Epithelial cell of prostate (primary cell): ENCODE results near the gene GALNT11.

Experiments
- DNase-seq: peaks from one replicate; pipeline ENCODE4 v3.0.0-alpha.2; 2011; ENCODE audit warnings: low read depth, low spot score
- H3K27ac ChIP-seq: fragments of 450-650 bp; 2 replicates; pipeline ENCODE4 v1.5.1; 2017; ENCODE audit warnings: mild to moderate bottlenecking

GALNT11 gene

DNA sequence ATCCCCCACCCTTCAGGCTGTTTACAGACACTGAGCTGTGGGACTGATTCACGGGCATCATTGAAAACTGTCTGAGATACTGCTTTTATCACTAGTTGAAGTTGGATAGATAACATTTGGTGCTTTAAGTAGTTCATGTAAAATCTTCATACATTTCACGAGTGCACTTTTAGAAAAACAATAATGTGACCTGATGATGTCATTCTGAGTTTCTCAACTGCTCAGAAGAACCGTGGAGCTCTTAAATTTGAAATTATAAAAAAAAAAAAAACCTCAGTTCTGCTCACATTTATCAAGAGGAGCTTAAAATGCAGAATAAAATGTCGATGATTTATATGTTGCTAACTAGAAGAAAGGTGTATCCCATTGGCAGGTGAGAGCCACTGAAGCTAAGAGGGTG is 81.5 kb downstream of the GALNT11 start:
- DNase-seq: no peak
- no peak overlapping the region for H3K27ac ChIP-seq

DNA sequence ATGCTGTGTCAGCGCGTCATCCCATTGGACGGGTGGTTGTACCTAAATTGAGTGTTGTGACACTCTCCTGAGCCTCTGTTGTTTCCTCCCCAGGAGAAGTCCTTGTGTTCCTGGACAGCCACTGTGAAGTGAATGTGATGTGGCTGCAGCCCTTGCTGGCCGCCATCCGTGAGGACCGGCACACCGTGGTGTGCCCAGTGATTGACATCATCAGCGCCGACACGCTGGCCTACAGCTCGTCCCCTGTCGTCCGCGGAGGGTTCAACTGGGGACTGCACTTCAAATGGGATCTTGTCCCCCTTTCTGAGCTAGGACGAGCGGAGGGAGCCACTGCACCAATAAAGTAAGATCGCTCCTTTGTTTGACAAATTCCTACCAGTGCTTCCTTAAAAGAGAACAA is 82.5 kb downstream of the GALNT11 start:
- DNase-seq: no peak
- H3K27ac ChIP-seq: no peak overlapping the region

DNA sequence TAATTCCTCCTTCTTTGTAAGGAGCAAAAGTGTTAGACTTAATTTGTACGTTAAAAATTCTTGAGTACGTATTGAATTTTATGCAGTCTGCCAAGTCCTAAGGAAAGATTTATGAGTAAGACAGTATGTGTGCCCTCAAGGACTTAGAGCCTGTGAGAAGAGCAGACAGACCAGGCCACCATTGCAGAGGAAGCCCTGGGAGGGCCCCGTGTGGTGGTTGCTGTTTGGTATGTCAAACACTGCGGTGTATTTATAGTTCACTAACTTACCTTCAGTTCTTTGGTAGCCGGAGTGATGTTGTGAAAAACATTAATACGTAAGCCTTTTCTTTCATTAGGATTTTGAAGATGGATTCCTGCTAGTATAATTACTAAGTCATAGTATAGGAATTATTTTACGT is 82.9 kb downstream of the GALNT11 start:
- no peak for DNase-seq
- H3K27ac ChIP-seq: no peak overlapping the region

DNA sequence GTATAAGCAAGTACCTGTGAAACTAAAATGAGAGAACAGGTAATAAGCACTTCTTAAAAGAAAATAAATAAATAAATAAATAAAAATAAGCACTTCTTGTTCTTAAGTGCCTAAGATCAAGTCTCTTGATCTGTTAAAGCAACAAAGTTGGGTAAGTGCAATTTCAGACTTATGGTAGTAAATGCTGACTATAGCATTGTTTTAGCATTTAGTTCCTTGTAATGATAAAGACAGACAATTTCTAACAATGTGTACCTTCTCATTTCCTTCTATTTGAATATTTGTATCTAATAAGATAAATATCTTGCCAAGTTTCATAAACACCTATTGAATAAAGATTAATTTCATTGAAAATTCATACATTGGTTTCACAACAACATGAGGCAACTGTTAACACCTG is 87.4 kb downstream of the GALNT11 start:
- no peak overlapping the region for H3K27ac ChIP-seq
- DNase-seq: no peak

DNA sequence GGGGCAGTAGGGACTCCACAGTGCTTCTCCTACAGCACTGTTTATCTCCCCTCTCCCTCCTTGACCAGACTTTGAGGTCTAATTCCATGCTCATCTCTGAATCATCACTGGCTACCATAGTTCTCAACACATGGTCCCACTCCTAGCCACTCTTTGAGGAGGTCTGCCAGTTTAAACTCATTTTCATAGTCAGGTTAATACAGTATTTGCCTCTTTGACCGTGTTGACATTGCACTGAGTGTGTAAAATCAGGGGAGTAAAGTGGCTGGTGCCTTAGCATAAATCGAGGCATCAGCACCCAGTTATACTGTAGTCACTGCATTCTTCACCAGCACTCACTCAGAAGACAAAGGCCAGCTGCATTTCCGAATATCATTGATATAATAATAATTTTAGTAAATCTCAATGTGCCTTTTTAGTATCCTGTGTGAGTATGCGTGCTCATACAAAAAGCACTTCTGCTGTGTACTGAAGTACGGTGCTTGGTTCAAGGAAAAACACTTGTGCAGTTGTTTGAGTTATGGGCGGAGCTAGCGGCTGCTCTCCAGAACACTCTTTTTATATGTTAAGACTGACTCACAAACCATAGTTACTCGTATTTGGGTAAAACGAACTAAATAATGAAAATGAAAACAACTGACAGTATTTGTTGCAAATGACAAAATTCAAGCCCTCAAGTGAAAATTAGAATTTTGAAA is 89.7 kb downstream of the GALNT11 start:
- DNase-seq: no peak
- no peak overlapping the region for H3K27ac ChIP-seq

DNA sequence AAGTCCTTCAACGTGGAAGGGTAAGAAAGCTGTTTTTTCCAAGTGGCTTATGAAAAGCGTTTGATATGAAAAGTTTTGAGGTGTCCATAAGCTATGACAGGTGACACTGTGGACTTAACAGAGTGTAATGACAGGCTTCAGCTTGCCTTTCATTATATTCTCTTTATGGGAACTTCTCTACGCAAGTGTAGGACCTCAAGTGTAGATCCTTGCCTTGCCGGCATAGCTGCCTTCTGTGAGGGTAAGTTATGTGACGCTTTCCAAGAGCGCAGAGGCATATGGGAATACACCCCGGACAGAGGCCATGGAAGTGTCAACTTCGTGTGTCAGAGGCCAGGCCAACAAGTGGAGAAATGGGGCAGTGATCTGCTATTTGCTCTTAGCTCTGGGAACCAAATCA is 91.9 kb downstream of the GALNT11 start:
- DNase-seq: no peak
- H3K27ac ChIP-seq: no peak overlapping the region

DNA sequence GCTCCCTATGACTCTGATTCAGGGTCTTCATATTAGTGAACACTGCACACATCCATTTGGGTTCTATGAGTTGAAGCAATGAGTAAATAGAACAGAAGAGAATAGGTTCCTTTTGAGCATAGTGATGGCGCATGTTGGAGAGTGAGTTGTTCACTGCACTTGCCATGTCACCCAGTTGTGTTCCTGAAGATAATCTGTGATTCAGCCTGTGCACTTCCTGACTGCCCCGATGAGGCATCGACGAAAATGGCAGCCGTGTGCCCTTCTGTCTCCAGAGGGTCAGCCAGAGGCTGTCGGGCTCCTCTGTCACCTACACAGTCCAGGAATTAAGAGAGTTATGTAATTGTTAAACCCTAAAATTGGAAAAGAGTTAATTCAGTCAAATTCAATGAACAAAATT is 94.7 kb downstream of the GALNT11 start:
- no peak overlapping the region for H3K27ac ChIP-seq
- DNase-seq: no peak

DNA sequence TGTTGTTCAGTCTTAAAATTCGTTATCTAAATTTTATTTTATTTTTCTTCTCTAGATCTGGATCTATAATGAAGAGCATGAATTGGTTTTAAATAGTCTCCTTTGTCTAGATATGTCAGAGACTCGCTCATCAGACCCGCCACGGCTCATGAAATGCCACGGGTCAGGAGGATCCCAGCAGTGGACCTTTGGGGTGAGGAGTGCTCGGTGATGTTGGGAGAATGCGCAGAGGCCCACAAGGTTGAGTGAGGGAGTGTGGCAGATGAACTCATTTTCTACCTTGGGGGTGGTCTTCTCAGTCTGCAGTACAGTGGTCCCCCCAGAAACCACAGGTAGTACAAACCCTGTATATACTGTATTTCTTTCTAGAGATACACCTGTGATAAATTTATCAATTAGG is 95.3 kb downstream of the GALNT11 start:
- no peak overlapping the region for H3K27ac ChIP-seq
- DNase-seq: no peak

DNA sequence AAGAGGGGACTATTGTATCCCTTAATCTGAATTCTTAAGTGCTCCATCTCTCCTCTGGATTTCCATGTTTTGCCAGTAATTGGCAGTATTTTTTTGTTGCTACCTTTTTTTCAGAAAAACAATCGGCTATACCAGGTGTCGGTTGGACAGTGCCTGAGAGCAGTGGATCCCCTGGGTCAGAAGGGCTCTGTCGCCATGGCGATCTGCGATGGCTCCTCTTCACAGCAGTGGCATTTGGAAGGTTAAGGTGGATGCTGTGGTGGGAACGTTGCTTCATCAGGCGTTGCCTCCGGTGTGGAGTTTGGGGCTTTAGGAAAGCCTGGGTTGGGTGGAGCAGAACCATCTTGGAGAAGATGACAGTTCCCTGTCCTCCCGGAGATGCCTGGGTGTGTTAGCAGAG is 96.0 kb downstream of the GALNT11 start:
- no peak for DNase-seq

DNA sequence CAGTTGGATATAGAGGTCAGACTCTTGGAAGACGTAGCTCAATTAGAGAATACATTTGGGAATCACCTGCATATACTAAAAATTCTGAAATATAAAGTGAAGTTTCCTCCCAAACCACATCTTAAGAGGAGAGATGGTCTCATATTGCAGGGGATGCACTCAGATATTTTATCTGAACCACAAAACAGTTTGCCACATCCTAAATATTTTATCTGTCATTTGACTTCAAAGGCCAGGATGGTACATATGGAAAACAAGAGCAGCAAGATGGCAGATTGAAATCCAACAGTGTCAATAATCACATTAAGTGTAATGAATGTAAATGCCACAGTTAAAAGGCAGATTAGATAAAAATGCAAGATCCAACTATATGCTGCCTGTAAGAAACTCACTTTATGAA is 97.1 kb downstream of the GALNT11 start:
- H3K27ac ChIP-seq: no peak overlapping the region
- no peak for DNase-seq

More for the DNA sequence above, 96.0 kb downstream of the GALNT11 start:
- no peak overlapping the region for H3K27ac ChIP-seq

DNA sequence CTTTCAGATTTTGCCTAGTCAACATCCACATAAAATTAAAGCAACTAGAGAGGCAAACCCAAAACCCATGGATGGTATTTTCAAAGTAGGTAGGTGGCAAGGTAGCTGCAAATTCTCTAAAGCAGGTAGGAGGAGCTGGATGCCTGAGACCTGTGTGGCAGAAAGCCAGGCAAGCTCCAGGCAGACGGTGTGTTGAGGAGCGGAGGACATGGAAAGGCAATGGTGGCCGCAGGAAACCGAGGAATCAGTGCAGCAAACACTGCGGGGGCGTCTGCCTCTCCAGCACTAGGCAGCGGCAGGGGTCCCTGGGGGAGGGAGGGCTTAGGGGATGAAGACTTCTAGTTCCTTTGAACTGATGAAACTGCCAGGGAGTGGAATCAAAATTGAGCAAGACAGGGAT is 101.3 kb downstream of the GALNT11 start:
- DNase-seq: no peak
- no peak overlapping the region for H3K27ac ChIP-seq

DNA sequence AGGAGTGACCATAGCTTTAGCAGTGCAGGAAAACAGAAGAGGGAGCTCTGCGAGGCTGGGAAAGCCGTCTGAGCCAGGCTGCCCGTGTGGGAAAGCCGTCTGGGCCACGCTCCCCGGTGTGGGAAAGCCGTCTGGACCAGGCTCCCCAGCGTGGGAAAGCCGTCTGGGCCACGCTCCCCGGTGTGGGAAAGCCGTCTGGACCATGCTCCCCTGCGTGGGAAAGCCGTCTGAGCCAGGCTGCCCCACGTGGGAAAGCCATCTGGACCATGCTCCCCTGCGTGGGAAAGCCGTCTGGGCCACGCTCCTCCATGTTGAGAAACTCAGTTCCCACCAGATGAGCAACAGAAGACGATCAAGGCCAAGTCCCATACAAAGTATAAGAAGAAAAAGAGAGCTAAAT is 101.8 kb downstream of the GALNT11 start:
- no peak for DNase-seq
- H3K27ac ChIP-seq: no peak overlapping the region

DNA sequence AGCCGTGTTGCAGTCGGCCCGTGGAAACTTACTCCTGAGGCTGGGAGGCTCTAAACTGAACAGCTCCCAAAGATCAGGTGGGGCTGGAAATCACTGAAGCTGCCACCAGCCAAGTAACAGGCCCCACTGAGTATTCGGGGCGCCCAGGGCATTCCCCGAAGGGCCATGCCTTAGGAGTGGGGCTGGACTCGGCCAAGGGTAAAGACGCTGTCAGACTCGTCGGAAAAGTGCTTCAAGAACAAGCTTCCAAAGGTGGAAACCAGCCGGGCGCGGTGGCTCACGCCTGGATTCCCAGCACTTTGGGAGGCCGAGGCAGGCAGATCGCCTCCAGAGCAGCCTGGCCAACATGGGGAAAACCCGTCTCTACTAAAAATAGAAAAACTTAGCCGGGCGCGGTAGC is 102.8 kb downstream of the GALNT11 start:
- no peak for DNase-seq
- H3K27ac ChIP-seq: no peak overlapping the region

DNA sequence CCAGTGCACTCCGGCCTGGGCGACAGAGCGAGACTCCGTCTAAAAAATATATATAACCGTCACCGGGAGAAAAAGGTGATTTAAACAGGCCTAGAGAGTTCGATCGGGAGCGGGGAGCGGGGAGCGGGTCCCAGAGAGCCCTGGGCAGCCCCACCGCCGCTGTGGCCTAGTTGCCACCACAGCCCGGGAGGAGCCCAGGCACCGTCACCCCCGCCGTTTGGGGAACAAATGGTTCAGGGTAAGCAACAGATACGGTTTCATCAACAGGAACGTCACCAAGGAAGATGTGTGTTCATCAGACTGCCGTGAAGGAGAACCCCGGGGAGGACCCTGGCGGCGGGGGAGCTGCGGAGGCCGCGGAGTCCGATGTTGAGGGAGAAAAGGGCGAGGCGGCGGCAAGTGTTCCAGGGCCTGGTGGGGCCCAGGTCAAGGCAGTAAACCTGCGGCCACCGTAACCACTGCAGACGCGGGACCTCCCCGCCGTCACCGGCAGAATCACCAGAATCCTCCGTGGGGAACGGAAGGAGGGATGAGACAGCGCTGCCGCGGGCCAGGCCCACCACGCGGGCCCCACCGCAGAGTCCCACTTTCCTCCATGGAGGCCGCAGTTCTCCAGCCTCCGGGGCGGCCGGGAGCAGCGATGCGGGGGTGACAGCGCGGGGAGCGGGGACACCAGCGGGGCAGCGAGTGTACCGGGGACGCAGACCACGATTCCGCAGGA is 103.4 kb downstream of the GALNT11 start:
- no peak for DNase-seq
- H3K27ac ChIP-seq: no peak overlapping the region

DNA sequence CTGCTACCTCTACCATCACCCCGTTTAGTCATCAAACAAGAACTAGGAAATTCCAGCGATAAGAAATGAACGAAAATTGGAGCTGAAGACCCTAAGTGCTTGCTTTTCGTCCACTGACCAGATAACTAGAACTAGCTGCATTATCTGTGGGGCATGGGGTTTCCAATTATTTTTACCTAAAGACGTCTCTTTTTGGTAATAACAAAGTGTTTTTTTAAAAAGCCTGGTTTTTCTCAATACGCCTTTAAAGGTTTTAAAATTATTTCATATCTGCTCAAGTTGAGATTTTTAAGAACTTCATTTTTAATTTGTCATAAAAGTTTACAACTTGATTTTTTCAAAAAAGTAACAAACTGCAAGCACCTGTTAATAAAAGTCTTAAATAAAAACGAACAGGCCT is 104.2 kb downstream of the GALNT11 start:
- no peak for DNase-seq
- H3K27ac ChIP-seq: no peak overlapping the region

DNA sequence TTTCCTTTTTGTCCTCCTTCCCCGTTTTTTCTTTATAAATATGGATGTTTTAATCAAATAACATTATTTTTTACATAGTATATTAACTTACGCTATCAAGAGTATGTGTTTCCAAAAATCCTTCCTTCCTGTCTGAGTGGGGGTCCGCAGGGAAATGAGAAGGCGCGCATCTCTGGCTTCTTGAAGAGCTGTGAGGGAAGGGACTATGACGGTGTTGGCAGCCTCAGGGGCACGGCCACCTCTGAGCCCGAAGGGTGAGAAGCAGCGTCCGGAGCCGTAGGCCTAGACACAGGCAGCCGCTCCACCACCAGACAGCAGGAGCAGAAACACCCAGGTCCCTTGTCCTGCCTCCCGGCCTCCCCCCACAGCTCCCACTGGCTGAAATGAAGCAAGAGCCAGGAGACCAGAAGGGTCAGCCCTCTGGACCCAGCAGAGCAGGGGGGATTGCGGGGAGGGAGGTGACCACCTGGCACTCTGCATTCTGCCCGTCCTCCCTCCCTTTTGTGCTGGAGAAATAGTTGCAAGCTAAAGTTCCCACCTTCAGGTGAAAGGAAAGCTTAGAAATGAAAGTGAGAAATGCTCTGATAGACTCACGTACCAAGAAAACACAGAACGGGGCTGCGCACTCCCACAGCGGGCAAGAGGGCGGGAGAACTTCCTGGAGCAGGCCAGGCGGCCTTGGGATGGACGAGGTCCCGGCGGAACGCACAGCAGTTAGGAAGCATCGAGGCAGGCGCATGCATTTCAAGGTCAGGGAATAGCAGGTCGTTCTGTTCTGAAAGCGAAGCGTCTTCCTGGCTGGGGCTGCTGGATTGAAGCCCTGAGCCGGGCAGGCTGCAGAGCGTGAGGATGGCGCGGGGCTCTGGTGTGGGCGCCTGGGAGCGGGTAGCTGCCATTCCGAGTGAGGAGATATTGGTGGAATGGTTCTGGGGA is 105.5 kb downstream of the GALNT11 start:
- H3K27ac ChIP-seq: no peak overlapping the region
- no peak for DNase-seq

DNA sequence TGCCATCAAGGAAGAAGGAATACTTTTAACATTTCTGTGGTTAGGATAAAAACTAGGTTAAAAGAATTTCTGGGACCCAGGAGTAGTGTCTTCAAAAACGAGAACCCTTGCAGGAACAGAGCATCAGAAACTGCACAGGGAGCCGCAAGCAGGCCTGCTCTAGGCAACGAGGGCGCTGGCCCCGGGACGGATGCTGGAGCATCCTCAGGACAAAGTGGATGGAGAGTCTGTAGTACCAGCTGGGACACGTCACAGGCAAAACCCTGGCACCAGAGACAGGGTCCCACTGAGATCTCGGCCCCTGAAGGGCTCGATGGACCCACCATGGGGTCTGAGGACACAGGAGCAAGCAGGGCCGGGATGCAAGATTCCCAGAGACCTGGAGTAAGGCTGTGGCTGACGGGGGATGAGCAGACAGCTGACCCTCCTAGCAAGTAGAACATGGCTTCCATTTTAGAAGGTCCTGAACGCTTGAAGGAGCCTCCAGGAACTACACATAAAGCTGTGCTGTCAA is 106.6 kb downstream of the GALNT11 start:
- no peak overlapping the region for H3K27ac ChIP-seq
- no peak for DNase-seq

DNA sequence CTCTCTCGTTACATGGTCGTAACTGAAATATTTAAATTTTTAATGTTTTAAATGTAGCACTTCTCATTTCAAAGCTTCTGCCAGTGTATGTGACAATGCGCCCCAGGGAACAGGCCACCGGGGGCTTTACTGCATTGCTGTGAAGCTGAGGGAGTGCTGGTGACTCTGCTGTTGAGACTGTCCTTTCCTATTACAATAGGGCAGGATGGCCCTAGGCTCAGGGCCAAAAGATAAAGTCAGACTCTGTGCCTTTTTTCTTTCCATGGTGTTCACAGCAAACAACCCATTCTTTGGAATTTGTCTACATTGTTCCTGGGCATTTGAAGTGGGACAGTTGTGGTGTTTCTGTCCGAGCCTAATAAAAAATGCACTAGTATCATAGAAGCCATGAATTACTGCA is 107.3 kb downstream of the GALNT11 start:
- no peak overlapping the region for H3K27ac ChIP-seq
- DNase-seq: no peak

DNA sequence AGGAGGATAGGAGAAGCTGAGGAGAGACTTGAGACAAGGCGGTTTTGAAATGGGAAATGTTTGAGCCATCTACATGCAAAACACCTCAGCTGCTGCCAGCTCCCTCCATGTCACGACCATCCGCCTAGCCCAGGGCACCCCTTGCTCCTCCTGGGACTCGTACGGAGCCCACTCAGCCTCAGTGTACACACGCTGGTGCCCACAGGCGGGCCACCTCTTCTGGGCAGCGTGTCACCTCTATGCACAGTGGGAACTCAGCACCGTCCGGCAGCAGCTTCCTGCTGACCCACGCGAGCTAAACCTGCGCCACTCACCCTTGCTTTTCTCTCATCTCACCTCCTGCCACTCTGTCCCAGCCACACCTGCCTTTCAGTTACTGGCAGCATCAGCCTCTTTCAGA is 108.3 kb downstream of the GALNT11 start:
- no peak for DNase-seq

DNA sequence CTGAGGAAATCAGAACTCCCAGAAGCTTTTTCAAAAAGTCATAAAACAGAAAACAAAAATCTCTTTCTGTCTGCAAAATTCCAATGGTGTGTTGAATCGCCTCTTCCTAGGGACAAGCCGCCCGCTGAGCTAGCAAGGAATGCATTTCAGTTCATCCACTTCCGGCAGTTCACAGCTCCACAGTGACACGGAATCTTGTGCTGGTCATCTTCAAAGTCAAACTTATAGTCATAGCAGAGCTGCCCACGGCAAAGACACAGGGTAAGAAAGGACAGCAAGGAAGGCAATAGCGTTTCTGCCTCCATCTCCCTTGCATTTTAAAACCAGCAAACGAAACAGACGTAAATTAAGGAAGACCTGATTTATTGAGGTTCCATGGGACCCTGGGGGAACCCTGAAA is 111.2 kb downstream of the GALNT11 start:
- DNase-seq: no peak
- H3K27ac ChIP-seq: no peak overlapping the region

More for the DNA sequence above, 108.3 kb downstream of the GALNT11 start:
- no peak overlapping the region for H3K27ac ChIP-seq
